Ovary (tissue), 3 donors: ENCODE results near the gene ALOXE3.

ENCODE experiments used
- POLR2A ChIP-seq: fragments of 450-650 bp; IDR thresholded peaks from one replicate; pipeline ENCODE4 v1.6.1; 2017; ENCODE audit warnings: antibody characterized with exemption, mild to moderate bottlenecking, moderate library complexity
- TF ChIP-seq, protein P1 (sequence below), 3 donors: fragments of 450-650 bp in 2 of 3; fragments of 200-600 bp in 1 of 3; IDR thresholded peaks; one replicate each; pipeline versions ENCODE4 v1.5.1 to v1.8.0; 2016 to 2022; ENCODE audit warnings: antibody characterized with exemption in 3 of 3, mild to moderate bottlenecking in 1 of 3
- donor health status: DM: no; HTN: no; CAD: no.

DNA sequence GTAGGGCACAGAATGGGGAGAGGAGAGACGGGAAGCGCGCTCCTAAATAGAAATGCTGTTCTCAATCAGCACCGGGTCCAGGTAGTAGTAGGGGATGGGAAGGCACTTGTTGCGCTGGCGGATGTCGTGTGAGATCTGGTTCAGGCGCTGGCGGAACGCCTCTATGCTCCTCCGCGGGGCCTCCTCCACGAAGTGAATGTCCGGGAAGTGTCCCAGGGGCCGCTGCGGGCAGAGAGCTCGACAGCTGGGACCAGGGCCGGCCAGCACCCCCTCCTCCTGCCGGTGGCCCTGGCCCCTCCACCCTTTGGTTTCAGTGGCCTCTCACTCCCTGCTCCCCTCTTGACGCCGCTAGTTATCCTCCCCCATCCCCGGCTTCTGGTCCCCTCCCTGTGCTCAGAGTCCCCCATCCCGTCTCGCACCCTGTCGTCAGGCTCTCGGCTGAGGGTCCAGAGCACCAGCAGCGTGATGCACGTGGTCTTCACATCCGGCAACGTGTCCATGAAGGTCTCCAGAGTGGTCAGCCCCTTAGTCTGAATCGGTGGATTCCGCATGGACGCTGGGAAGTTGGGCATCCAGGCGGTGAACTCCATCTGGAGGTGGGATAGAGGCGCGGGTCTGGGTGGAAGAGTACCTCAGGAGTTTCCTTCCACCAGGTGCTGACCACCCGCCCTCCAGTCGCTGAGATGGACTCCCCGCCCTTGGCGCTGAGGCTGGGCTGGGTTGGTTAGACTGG, 45.4 kb downstream of the ALOXE3 start:
- TF ChIP-seq, protein P1, sequence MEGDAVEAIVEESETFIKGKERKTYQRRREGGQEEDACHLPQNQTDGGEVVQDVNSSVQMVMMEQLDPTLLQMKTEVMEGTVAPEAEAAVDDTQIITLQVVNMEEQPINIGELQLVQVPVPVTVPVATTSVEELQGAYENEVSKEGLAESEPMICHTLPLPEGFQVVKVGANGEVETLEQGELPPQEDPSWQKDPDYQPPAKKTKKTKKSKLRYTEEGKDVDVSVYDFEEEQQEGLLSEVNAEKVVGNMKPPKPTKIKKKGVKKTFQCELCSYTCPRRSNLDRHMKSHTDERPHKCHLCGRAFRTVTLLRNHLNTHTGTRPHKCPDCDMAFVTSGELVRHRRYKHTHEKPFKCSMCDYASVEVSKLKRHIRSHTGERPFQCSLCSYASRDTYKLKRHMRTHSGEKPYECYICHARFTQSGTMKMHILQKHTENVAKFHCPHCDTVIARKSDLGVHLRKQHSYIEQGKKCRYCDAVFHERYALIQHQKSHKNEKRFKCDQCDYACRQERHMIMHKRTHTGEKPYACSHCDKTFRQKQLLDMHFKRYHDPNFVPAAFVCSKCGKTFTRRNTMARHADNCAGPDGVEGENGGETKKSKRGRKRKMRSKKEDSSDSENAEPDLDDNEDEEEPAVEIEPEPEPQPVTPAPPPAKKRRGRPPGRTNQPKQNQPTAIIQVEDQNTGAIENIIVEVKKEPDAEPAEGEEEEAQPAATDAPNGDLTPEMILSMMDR (IDR thresholded peaks at IDR 0.05) = no peak
- no peak for TF ChIP-seq POLR2A
